CMK (cell line): ENCODE results near the gene EVC2.
"Not testable (repeated sequence)": the region's sequence is repeated elsewhere in the genome, so short reads cannot be mapped to it uniquely, and the experiment has no call there.

Source experiments
- DNase-seq: peaks from one replicate; pipeline ENCODE4 v3.0.0-alpha.2; 2010; ENCODE audit warnings: low read depth

EVC2 gene

DNA sequence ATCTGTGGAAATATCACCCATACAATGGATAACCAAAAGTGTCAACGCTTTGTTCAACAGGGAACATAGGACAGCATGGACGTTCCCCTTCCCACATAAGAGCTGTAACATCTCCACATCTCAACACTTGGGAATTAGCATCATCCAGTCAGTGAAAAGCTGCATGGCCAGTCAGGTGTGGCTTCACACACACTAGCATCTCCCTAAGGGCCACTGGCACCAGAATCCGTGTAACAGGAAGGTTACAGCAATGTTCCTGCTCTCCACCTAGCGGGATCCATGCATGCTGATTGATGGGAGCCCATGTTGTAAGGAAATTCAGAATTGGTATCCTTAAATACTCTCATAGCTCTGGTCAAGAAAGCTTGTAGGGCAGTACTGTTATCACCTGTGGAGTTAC is 78.8 kb downstream of the EVC2 start:
- no peak for DNase-seq

DNA sequence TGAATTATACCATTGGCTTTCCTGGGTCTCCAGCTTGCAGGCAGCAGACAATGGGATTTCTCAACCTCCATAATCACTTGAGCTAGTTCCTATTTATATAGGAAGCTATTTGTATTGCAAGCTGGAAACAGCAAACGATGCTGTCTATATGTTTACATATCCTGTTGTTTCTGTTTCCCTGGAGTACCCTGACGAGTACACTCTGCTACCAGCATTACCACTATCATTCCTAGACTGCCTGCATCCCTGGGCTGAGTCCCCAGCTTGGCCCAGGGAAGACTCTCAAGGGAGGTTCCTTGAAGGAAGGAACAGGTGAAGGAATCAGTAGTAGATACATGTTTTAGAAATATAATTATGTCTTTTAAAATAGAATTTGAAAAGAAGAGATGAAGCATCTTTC is 81.4 kb downstream of the EVC2 start:
- no peak for DNase-seq

DNA sequence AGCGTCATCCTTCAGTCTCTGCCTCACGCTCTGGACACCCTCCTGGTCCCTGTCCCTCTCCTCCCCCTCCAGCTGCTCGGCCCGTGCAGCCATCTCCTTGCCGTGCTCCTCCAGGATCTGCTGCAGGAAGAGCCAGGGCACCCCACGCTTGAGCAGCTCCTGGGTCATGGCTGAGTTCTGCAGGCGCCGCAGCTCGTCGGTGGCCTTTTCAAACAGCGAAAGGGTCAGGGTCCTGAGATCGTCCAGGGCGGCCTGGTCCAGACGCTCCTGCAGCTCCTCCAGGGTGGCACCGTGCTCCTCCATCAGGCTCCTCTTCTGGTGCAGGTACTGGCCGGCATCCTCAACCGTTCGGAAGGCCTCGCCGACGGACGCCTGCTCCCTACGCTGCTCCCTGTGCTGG is 85.8 kb downstream of the EVC2 start:
- no peak for DNase-seq

DNA sequence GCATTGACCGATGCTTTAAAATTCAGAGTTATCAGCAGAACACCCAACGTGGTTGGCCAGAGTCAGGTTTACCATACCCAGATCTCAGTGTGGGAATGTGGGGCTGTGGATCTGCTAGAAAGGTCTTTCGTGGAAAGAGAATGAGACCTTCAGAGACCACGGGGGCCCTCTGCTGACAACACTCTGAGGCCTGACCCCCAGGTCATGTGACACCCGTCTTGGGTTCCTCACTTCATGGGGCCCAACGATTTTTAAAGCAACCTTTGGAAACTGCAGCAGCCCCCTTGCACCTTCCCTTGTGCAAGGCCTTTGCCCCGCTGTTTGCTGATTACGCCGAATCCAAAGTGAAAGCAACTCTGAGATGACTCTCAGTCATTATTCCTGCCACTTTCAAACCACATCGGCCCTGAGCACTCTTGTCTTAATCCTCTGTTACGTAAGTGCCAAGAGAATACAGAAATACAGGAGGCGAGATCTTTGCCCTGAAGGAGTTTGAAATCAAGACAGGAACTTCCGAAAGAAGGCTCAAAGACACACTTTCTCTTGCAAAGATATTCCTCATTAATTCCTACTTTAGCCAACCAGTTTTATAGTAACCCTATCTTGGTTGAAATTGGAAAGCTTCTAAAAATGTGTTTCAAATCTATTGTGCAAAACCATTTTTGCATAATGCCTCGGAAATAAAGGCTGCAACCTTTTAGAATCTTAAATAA is 88.3 kb downstream of the EVC2 start:
- no peak for DNase-seq

DNA sequence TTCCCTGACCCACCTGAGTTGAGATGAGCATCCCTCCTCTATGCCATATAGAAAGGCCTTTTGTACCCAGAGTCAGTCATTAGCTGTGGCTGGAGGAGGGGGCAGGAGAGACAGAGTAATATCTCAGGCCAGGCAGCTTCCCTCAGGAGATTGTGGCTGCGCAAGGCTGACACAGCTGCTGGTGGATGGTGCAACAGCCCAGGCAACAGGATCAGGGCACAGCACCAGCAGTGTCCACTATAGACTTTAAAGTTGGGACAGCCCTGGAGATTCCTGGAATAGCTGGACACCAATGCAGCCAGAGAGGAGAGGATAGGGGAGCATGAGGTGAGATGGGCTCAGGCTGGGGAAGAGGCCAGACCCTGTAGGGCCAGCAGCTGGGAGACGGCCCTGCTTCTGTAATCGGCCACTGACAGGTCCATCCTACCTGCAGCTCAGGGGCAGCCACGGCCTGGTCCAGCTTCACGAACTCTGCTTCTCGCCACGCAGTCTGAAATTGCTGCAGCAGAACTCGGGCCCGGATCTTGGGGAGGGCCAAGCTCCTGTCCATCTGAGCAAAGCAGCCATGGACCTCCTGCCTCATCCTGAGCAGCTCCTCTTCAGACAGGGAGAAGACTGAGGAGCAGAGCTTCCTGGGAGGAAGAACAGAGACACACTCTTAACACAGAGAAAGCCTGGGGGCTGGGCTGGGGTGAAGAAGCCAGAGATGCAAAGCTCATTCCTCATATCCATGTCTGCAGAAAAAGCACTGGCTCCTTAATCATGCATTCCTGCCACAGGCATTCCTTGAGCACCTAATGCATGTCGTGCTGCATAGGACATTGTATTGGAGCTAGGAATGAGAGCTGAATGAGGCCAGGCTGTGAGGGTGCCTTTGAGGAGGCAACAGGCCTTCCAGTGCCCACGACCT is 90.1 kb downstream of the EVC2 start:
- DNase-seq = no peak

DNA sequence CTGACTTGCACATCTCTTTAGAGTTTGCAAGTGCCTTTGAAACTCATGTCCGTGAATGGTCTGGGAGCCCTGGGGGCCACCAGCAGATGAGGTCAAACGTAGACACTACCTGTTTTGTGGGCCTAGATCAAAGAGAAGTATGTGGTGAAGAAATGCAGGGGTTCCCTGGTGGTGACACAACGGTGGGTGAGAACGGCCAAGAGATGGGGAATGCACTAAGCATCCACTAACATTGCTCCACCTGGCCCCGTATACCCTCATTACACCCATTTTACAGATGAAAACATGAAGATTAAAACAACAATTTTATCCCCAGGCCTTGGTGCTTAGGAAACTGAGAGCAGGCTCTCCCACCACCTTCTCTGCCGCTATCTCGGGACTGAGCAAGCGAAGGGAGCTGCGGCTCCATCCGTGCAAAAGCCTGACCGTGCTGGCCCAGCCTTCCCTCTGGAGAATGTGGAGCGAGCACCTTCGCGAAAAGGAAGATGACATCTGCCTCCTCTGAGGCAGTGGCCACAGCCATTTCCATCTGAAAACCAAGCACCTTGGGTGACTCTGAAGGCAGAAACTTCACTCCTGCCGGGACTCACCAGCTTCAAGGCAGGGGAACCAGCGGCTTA is 91.9 kb downstream of the EVC2 start:
- no peak for DNase-seq

DNA sequence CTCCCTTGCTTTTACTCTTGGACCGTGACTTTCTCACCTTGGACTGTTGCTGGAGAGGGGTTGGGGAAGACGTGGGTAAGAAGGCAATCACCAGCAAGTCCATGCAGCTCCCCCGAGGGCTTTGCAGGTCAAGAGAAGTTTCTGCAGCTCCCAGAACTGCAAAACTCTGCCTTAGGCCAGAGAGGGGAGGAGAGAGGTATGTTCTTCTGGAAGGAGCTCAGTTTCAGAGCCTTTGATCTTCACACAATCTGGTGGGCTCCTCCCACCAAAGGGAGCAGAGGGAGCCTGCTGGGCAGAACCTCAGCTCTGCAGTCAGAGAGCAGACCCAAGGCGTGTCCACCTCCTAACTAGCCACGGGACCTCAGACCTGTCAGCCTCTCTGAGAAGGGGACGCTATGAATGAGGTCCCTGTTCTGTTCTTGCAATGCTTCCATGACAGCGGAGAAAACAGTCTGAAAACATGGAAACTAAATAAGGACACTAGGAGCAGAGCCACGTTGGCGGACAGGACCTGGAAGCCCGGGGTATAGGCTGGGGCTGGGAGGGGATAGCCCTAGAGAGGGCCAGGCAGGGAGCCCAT is 92.8 kb downstream of the EVC2 start:
- no peak for DNase-seq

DNA sequence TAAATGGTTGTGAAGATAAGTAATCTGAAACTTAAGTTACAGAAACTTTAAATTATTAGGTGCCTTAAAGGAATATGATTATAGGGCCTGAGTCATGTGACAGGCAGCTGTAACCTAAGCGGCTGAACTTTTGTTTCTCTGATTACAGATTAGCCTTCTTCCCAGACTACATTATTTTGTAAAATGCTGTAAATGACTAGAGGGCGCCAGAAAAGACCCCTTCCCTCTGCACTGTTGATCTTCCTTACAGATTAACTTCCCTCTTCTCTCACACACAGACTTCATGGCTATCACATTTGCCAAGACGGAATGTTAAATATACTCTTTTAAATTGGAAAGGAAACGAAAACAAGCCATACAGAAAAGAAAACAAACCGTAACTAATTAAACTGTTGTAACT is 96.6 kb downstream of the EVC2 start:
- no peak for DNase-seq

DNA sequence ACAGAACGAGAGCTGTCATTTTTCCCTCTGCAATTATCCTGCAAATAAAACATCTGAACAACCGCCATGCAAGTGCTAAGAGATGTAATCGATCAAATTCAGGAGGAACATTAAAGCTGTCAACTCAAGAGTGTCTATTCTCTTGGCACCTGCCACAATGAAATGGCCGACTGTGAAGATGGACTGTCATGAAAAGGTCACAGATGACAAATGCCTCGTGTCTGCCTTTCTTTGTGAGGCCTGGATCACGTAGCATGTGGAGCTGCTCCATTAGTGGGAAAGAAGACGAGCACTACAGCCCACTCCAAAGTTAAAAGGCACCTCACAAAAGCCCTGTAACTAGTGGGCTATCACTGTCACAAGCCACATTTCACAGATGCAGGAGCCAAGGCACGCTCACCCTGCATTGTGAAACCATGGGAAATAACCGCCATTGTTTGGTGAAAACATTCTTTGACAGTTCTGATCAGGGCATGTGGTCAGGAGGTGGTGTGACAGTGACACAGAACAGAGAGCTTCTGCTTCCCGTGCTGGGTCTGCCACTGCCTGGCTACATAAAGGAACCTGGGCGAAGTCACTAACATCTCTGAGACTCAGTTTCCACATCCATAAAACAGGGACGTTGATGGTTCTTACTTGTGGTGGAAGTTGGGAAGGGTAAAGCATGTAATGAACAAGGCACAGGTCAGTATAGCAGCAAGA is 98.9 kb downstream of the EVC2 start:
- no peak for DNase-seq

DNA sequence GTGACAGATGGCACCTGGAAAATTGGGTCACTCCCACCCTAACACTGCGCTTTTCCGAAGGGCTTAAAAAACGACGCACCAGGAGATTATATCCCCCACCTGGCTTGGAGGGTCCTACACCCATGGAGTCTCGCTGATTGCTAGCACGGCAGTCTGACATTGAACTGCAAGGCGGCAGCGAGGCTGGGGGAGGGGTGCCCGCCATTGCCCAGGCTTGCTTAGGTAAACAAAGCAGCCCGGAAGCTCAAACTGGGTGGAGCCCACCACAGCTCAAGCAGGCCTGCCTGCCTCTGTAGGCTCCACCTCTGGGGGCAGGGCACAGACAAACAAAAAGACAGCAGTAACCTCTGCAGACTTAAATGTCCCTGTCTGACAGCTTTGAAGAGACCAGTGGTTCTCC is 114.5 kb downstream of the EVC2 start:
- not testable (repeated sequence) for DNase-seq

DNA sequence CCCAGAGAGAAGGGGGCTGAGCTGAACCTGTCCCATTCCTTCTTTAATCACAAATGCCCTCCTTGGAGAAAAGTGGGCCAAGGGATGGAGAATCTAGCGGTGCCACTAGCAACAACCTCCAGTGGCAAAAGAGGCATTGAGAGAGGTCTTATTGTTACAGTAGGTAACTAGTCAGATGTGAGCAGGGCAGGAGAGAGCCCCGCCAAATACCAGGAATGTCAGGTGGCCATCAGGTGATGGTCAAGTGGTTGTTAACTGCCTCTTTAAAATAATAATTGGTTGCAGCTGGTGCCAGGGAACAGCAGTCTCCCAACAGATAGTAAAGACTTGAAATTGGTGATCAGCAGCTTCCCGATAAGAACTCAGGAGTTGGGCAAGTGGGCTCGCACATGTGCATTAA is 116.1 kb downstream of the EVC2 start:
- DNase-seq = no peak

DNA sequence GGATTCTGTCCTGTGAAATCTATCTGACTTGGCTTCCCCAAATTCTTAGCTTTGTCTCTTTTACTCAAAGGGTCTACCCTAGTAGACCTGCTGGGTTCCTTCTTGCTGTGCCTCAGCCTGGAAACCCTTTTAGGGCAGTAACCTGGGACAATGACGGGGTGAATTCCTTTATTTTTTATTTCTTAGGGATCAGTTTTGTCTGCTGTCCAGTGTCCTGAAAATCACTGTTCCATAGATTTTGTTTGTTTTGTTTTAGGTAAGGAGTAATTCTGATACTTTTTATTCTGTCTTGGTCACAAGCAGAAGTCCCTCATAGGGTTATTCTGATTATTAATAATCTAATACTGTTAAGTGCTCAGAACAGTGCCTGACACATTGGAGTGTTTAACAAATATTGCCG is 118.9 kb downstream of the EVC2 start:
- DNase-seq = no peak

DNA sequence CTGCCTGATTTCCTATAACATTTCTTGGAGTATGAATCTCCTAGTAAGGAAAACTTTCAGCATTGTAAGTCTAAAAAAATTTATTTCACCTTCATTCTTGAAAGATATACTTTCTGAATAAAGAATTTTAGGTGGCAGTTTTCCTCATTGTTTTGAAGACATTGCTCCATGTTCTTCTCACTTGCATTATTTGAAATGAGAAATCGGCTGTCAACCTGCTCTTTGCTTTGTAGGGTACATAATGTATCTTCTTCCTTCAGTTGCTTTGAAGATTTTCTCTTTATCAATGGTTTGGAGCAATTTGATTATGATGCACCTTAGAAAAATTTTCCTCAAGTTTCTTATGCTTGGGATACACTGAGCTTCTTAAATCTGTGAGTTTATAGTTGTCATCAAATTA is 120.3 kb downstream of the EVC2 start:
- DNase-seq = no peak

DNA sequence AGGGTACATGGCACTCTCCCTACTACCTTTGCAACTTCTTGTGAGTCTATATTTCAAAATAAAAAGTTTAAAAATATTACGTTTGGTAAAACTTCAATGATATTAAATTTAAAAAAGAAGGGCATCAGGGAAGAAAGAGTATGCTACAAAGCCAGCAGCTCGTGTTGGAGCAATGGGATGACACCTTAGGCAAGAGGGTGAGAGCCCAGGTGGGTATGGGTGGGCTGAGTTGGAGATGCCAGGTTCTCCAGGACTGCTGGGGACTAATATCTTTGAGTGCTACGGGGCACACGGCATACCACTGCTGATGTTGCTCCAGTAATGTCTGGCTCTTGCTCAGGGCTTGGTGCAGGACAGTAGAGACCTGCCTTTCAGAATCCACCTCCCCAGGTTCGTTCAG is 132.4 kb downstream of the EVC2 start:
- no peak for DNase-seq

DNA sequence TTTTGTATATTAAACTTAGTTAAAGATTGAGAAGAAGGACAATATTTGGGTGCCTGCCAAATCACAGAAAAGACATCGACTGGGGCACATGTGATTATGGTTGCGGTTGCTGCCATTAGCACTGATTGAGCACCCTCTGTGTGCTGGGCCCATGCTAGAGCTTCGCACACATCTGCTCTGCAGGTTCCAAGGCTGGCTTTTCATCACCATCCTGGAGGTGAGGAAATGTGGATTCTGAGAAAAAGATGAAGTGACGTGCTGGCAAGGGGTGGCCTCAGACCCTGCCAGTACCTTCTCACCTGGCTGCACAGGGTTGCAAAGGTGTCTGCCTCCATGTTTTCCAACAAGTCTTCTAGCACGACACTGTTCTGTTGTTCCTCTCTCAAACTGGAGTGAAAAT is 134.0 kb downstream of the EVC2 start:
- no peak for DNase-seq

DNA sequence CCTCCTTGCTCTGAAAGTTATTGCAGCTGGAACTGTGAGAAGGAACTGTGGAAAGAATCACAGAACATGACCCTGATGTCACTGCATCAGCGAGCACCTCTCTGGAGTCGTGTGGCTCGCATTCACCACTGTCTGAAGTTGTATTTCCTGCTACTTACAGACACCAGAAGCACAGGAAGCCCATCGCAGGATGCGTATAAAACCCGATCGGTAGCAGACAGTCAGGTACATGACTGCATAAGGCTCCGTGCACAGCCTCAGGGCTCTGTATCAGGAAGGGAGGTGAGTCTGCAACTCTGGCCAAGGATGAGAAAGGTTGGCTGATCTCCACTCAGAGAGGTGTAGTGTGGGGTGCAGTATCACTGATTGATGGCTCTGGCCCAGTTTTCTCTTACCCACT is 134.4 kb downstream of the EVC2 start:
- DNase-seq = no peak

DNA sequence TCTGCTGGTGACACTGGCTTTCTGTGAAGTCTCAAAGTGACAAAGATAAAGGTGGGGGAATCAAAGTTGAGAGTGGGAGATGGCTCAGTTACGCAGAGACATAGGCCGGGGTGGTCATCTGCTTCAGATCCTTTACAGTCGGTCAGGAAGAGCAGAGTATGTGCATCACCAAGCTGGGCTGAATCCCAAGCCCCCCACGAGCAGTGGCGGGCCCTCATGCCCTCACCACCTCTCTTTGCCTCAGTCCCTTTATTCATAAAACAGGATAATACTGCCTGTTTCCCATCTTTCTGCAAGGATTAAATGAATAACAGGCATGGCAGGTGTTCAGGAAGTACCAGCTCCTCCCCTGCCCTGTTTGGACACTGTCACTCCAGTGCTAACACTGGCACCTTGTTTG is 135.6 kb downstream of the EVC2 start:
- DNase-seq = no peak

DNA sequence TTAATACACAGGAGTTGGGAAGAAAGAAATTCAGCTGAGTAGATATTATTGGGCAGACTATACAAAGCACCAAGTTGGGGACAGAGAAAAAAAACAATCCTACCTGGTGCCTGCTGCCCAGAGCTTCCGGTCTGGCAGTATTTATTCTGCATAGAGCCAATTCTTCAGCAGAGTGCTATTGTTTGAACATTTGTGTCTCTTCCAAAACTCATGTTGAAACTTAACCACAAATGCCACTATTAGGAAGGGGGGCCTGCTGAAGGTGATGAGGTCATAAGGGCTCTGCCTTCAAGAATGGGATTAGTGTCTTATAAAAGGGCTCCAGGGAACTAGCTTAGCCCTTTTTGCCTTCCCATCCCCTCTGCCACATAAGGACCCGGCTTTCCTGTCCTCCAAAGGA is 136.2 kb downstream of the EVC2 start:
- DNase-seq = no peak

DNA sequence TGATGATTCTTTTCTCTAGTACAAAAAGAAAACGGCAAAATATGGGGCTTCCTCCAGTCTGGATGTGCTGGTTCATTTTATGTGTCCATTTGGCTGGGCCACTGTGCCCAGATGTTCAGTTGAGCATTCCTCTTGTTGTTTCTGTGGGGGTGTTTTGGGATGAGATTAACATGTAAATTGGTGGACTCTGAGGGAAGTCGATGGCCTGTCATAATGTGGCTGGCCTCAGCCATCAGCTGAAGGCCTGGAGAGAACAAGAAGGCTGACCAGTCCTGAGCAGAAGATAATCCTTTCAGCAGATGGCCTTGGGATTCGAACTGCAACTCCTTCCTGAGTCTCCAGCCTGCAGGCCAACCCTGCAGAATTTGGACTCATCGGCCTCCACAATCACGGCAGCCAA is 136.7 kb downstream of the EVC2 start:
- no peak for DNase-seq

DNA sequence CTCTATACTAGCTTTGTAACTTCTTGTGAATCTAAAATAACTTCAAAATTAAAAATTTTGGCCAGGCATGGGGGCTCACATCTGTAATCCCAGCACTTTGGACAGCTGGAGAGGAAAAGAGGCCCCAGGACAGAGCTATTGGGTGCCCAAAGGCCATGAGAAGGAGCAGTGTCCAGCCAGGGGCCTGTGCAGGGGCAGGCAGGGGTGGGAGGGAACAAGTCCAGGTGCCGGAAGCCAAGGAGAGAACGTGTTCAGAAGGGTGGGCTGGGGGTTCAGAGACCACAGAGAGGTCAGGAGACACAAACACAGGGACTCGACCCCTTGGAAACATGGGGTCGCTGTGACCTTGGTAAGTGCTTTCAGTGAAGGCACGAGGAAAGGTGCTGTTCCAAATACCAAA is 138.9 kb downstream of the EVC2 start:
- no peak for DNase-seq

DNA sequence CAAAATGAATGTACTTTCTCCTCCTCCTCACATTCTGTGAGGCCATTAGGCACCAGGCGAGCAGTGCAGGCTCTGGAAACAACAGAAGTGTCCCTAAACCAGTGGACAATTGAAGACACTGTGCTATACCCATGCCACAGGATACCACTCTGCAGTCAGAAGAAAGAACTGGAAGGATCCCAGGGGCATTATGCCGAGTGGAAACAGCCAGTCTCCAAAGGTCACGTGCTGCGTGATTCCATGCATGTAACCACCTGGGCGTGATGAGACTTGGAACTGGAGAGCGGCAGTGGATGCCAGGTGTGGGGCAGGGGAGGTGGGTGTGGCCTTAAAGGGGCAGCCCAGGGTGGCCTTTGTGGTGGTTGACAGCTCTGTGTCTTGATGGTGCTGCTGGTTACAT is 139.4 kb downstream of the EVC2 start:
- no peak for DNase-seq

DNA sequence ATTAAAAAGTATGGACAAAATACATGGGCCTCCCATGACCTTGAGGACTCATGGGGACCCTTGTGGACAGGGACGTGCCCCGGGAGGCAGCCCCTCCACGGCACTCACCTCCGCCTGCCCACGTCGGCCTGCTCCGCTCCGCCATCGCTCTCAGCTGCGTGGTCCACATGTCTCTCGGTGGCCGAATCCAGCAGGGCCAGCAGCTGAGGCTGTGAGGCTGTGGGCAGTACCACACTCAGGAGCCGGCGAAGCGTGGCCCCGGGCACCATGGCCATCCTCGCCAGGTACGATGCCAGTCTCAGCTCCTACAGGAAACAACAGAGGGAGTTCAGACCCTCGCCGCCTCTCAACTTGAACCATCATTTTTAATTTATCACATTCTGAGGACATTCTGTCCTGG is 140.0 kb downstream of the EVC2 start:
- DNase-seq = no peak
